ENCODE data around the gene UBE2O. TPM values are rescaled to one million over a fixed set of nuclear protein-coding genes. Genes with fewer than 3 reads are reported as not detected.

Gene UBE2O
- total RNA-seq, 1 donor from 2014 or later, result 94.3 TPM

DNA sequence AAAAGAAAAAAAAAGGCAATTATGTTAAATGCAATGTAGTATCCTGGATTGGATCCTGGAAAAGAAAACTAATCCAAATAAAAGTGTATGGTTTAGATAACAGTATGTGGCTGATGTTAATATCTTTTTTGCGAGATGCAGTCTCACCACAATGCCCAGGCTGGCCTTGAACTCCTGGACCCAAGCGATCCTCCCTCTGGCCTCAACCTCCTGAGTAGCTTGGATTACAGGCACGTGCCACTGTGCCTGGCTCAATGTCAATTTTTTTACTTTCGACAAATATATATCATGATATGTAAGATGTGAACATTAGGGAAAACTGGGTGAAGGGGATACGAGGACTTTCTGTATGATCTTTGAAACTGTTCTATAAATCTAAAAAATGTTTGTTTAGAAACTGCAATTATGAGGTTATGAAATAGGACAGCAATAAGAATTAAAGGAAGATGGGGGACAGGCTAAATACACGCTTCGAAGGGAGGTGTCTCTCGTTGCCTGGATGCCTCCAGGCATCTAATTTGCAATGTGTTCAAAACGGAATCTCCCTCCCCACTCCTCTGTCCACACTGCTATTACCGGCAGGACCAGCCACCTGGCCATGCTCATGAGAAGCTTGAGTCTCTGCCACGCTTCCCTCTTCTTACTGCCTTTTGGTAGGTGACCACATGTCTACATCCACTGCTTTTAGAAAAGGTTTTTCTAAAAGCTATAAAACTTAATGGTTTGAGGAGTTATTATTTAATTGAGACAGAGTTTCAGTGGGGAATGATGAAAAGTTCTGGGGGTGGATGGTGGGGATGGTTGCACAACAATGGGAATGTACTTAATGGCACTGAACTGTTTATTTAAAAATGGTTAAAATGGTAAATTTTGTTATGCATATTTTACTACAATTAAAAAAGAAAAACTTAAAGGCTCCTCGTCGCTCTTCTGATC is 15.2 kb downstream of the UBE2O start:
- TF ChIP-seq, protein P1, sequence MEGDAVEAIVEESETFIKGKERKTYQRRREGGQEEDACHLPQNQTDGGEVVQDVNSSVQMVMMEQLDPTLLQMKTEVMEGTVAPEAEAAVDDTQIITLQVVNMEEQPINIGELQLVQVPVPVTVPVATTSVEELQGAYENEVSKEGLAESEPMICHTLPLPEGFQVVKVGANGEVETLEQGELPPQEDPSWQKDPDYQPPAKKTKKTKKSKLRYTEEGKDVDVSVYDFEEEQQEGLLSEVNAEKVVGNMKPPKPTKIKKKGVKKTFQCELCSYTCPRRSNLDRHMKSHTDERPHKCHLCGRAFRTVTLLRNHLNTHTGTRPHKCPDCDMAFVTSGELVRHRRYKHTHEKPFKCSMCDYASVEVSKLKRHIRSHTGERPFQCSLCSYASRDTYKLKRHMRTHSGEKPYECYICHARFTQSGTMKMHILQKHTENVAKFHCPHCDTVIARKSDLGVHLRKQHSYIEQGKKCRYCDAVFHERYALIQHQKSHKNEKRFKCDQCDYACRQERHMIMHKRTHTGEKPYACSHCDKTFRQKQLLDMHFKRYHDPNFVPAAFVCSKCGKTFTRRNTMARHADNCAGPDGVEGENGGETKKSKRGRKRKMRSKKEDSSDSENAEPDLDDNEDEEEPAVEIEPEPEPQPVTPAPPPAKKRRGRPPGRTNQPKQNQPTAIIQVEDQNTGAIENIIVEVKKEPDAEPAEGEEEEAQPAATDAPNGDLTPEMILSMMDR (IDR thresholded peaks at IDR 0.05; ENCODE audit: partially characterized antibody, unreplicated experiment), result no peak
- peaks cover 4% of the 10 kb centered on the region for H3K9me3 Mint-ChIP-seq (ENCODE audit: unreplicated experiment)
- DNase-seq, result no peak
- H3K27me3 Mint-ChIP-seq (ENCODE audit: unreplicated experiment), result peaks cover 4% of the 10 kb centered on the region
- H3K27ac Mint-ChIP-seq (ENCODE audit: unreplicated experiment), result no peak overlapping the region
- H3K4me3 Mint-ChIP-seq (ENCODE audit: unreplicated experiment), result no peak overlapping the region
- H3K36me3 Mint-ChIP-seq (ENCODE audit: unreplicated experiment), result peaks cover 6% of the 10 kb centered on the region
- H3K4me1 Mint-ChIP-seq (ENCODE audit: low read depth, unreplicated experiment), result peaks cover 33% of the 10 kb centered on the region

DNA sequence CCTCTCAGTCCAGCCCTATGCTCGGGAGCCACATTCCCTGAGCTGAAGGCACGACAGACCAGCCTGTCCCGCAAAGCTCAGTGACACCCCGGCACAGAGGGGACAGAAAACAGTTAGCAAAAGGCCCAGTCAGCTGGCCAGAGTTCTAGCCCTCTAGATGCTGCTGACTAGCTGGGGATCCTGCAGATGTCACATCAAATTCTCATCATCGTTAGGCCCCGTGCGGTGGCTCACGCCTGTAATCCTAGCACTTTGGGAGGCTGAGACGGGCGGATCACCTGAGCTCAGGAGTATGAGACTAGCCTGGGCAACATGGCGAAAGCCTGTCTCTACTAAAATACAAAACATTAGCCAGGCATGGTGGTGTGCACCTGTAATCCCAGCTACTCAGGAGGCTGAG is 17.2 kb downstream of the UBE2O start:
- H3K9me3 Mint-ChIP-seq (ENCODE audit: unreplicated experiment), result peaks cover 3% of the 10 kb centered on the region

DNA sequence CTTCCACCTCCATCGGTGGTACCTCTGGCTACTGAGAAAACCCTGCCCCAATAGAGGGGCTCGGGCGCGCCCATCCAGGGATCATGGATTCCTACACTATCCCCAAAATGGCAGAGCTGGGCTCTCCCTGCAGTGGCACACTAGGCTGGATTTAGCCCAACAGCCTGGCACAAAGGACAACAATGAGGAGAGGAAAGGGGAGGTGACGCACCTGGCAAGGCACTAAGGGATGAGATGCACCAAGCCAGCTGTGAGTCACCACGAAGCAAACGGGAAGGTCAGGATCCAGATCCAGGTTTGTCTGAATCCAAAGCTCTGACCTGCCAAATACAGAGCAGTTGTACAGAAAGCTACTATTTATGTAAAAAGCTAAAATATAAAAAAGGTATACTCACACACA is 18.1 kb downstream of the UBE2O start:
- H3K4me1 Mint-ChIP-seq (ENCODE audit: low read depth, unreplicated experiment), result peaks cover 29% of the 10 kb centered on the region
- H3K27me3 Mint-ChIP-seq (ENCODE audit: unreplicated experiment), result no peaks in the 10 kb centered on the region
- H3K27ac Mint-ChIP-seq (ENCODE audit: unreplicated experiment), result no peak overlapping the region
- no peak overlapping the region for H3K4me3 Mint-ChIP-seq (ENCODE audit: unreplicated experiment)
- H3K36me3 Mint-ChIP-seq (ENCODE audit: unreplicated experiment), result no peaks in the 10 kb centered on the region
- no peak for DNase-seq
- TF ChIP-seq, protein P1 (IDR thresholded peaks at IDR 0.05; ENCODE audit: partially characterized antibody, unreplicated experiment), result no peak
- H3K9me3 Mint-ChIP-seq (ENCODE audit: unreplicated experiment), result peaks cover 3% of the 10 kb centered on the region

More for the DNA sequence above, 17.2 kb downstream of the UBE2O start:
- H3K27ac Mint-ChIP-seq (ENCODE audit: unreplicated experiment), result no peak overlapping the region
- H3K27me3 Mint-ChIP-seq (ENCODE audit: unreplicated experiment), result no peaks in the 10 kb centered on the region
- DNase-seq, result no peak
- TF ChIP-seq, protein P1 (IDR thresholded peaks at IDR 0.05; ENCODE audit: partially characterized antibody, unreplicated experiment), result no peak
- H3K36me3 Mint-ChIP-seq (ENCODE audit: unreplicated experiment), result no peaks in the 10 kb centered on the region
- no peak overlapping the region for H3K4me3 Mint-ChIP-seq (ENCODE audit: unreplicated experiment)
- H3K4me1 Mint-ChIP-seq (ENCODE audit: low read depth, unreplicated experiment), result peaks cover 26% of the 10 kb centered on the region

DNA sequence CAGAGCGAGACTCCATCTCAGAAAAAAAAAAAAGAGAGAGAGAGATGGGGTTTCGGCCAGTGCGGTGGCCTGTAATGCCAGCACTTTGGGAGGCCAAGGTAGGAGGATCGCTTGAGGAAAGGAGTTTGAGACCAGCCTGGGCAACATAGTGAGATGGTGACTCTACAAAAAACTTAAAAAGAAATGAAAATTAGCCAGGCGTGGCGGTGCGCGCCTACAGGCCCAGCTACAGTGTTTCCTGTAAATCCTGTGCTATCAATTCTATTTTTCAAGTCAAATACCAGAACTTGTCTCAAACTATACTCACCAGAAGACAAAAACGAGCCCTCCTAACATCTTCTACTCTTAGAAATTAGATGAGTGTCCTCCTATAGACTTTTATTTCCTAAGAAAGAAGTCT is 19.3 kb downstream of the UBE2O start:
- no peak for DNase-seq
- Mint-ChIP-seq H3K9me3 (ENCODE audit: unreplicated experiment) (peaks cover 3% of the 10 kb centered on the region), H3K36me3 (ENCODE audit: unreplicated experiment) (no peaks in the 10 kb centered on the region), H3K4me3 (ENCODE audit: unreplicated experiment) (no peak overlapping the region), H3K27ac (ENCODE audit: unreplicated experiment) (no peak overlapping the region), H3K4me1 (ENCODE audit: low read depth, unreplicated experiment) (peaks cover 27% of the 10 kb centered on the region), H3K27me3 (ENCODE audit: unreplicated experiment) (no peaks in the 10 kb centered on the region)
- TF ChIP-seq, protein P1 (IDR thresholded peaks at IDR 0.05; ENCODE audit: partially characterized antibody, unreplicated experiment), result no peak

DNA sequence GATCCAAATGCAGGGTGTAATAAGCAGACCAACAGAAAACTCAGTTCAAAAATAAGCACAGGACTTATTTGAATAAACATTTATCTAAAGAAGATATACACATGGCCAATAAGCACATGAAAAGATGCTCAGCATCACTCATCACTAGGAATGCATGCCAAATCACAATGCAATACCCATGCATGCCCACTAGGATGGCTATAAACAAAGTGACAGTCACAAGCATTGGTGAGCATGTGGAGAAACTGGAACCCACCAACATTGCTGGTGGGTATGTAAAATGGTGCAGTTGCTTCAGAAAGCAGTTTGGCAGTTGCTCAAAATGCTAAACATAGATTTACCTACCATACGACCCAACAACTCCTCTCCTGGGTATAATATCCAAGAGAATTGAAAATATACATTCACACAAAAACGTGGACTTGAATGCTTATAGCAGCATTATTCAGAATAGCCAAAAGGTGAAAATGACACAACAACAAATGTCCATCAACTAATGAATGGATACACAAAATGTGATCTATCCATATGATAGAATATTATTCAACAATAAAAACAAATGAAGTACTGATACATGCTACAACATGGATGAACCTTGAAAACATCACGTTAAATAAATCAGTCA is 20.1 kb downstream of the UBE2O start:
- Mint-ChIP-seq H3K9me3 (ENCODE audit: unreplicated experiment) (peaks cover 3% of the 10 kb centered on the region), H3K27me3 (ENCODE audit: unreplicated experiment) (no peaks in the 10 kb centered on the region), H3K4me3 (ENCODE audit: unreplicated experiment) (no peak overlapping the region), H3K4me1 (ENCODE audit: low read depth, unreplicated experiment) (peaks cover 23% of the 10 kb centered on the region), H3K36me3 (ENCODE audit: unreplicated experiment) (no peaks in the 10 kb centered on the region), H3K27ac (ENCODE audit: unreplicated experiment) (peak overlapping the region; percentile 30)
- TF ChIP-seq, protein P1 (IDR thresholded peaks at IDR 0.05; ENCODE audit: partially characterized antibody, unreplicated experiment), result peak; percentile 78
- DNase-seq, result no peak
